ENCODE measurements around the gene TTLL8.
"Not testable (repeated sequence)": the region's sequence is repeated elsewhere in the genome, so short reads cannot be mapped to it uniquely, and the experiment has no call there.

The TTLL8 gene

DNA sequence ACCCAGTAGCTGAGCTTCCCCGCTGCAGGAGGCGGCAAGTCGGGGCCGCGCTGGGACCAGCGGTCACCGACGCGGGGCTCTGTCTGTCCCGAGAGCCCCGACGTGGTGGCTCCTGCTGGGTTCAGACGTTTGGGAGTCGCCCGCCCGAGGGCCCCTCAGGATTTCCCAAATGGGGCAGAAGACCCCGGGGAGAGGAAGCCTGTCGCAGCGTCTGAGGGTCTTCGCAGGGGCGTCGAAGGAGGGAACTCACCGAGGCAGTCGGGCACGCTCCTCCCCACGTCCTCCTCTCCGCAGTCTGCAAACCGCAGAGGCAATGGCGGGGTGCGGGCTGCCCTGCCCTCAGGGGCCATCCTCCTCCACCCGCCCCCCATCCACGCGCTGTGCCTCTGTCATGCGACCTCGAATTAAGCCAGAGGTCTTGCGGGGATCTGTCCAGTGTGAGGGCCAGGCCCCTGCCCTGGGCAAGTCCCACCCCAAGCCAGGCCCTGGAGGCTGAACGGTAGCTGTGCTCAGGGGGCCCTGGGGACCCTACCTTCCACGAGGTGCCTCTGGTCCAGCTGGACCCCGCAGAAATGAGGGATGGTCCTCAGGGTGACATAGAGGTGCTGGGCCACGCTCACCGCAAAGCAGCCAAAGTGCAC, 58.0 kb downstream of the TTLL8 start:
- no peak for DNase-seq

DNA sequence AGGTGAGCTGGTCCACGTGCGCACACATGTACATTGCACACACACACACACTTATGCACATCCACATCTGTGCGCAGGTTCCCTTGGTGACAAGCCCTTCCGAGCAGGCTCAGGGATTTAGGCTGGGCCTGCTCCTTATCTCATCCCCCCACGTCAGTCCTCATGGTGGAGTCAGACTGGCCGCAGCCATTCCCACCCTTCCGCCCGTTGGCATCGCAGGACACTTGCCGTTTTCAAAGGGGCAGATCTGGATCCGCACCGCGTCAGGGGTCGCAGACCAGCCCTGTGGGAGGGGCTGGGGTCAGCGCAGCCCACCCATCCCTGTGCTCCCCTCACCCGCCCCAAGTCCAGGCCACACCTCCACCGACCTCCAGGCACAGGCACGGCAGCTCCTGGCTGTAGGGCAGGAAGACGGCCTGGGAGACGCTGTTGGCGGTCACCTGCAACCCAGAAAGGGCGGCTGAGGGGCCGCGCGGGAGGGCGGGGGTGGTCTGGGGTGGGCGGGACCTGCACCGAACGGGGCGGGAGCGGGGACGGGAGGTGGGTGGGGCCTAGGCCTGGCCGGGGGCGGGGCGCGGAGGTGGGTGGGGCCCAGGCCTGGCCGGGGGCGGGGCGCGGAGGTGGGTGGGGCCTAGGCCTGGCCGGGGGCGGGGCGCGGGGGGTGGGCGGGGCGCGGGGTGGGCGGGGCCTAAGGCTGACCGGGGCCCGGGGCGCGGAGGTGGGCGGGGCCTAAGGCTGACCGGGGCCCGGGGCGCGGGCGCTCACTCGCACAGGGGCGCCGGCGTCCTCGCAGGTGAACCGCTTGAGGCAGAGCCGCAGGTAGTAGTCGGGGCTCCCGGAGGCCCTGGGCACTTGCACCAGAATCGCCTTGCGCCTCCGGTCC, 58.8 kb downstream of the TTLL8 start:
- no peak for DNase-seq

DNA sequence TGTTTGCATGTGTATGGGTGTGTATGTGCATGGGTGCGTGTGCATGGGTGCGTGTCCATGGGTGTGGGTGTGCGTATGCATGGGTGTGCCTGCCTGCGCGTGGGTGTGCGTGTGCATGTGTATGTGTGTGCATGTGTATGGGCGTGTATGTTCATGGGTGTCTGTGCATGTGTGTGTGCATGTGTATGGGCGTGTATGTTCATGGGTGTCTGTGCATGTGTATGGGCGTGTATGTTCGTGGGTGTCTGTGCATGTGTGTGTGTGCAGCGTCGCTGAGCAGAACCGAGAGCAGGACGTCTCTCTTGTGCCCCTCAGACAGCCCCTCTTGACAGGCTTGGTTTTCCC, 59.4 kb downstream of the TTLL8 start:
- no peak for DNase-seq

DNA sequence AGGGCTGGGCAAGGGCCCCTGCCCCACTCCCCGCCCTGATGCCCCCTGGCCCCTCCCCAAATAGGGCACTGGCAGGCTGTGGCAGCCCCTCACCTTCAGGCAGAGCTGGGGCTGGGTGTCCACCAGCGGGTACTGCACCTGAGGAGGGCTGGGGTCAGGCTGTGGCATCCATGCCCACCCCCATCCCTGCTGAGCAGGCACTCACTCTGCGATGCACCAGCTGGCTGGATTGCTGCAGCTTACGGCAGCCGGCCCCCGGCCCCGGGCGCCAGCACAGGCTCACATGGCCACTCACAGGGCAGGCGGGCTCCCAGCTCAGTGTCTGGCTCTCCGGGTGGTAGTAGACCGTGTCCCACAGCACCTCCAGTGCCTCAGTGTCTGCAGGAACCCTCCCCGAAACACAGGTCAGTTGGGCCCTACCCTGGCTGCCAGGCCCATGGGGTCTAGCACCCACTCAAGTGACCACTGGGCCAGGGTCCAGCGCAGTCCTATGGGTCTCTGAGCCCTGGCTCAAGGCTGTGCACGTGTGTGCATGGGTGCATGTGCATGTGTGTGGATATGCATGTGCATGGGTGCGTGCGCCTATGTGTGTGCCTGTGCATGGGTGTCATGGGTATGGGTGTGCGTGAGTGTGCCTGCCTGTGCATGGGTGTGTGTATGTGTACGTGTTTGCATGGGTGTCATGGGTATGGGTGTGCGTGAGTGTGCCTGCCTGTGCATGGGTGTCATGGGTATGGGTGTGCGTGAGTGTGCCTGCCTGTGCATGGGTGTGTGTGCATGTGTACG, 60.0 kb downstream of the TTLL8 start:
- no peak for DNase-seq

DNA sequence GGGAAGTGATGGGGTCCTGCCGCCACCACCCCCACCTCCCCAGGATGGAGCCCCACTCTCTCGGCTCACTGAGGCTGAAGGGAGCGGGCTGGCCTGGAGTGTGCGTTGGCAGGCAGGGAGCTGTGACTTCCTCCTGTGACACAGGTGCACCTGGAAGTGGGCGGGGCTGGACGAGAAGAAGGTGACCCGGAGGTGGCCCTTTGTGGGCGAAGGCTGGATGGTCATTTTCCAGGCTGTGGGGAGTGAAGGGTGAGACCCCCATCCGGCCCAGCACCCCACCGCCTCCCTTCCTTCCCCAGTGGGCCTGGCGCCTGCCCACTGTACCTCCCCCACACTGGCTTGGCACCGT, 60.9 kb downstream of the TTLL8 start:
- no peak for DNase-seq

DNA sequence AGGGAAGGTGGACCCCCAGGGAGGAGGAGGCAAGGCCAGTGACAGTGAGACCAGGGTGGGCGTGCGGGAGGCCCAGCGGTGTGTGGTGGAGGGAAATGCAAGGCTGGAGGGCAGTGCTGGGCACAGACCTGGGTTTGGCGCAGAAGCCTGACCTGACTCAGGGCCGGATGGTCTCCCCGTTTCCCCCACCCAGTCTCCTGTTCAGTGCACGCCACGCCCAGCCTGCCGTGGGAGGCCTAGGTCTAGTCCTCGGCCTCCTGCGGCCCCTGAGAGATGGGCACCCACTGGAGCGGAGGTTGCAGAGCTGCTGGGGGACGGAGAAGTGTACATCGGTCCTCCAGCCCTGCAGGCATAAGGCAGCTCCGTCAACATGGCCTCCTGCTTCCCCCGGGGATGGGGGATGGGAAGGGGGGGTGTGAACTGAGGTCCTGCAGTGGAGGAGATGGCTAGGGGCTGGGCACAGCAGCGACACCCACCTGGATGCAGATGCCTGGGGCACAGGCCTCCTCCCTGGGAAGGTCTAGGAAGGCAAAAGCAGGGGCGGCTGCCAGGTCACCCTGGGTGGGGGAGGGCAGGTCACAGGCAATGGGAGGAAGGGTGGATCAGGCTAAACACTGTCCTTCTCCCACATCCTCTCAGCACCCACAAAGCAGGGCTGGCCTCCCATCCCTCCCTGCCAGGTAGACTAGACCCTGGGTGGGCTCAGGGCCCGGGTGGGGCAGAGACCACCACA, 61.4 kb downstream of the TTLL8 start:
- no peak for DNase-seq

DNA sequence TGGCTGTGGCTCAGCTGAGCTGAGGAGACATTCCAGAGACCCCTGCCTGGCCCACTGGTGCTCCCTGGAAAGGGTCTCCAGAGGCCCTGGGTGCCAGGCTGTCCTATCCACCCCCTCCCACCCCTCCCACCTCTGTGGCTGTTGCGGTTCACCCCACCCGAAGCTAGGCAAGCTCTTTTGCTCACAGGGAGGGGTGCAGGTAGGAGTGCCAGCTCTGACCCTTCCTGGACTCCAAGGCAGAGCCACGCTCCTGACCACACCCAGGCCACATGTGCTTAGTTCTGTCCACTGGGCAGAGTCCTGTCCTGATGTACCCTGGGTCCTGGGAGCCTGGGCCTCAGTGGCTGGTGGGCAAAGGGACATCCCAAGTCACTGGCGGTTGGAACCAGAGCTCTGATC, 62.0 kb downstream of the TTLL8 start:
- no peak for DNase-seq

DNA sequence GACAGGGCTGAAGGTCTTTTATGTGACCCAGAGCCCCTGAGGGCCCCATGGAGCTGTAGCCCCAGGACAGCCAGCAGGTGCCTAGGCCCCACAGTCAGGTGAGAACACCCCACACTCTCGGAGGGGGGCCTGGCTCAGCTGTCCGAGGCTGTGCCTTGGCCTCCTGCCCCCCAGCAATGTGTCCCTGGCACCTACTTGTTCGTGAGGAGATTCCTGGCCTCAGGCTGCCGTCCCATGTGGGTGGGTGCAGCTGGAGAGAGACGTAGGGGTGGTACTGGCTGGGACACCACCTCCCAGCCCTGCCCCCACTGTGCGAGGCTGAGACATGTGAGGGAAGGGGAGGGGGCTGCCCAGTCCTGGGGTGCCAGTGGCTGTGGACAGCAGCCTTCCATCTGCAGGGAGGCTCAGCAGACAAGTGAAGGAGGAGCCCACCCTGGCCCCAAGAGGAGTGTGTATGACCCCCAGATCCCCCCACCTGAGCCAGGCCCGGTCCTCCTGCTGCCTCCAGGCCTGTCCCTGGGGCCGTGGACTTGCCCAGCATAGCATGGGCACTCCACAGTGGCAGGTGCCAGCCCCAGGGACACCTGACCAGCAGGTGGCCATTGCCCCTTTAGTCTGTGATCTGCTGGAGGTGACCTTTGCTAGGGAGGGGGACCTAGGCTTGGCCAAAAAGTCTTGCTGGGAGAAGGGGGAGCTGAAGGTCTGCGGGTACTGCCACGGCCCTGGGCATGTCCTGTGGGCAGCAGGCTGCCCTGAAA, 62.6 kb downstream of the TTLL8 start:
- DNase-seq: no peak

DNA sequence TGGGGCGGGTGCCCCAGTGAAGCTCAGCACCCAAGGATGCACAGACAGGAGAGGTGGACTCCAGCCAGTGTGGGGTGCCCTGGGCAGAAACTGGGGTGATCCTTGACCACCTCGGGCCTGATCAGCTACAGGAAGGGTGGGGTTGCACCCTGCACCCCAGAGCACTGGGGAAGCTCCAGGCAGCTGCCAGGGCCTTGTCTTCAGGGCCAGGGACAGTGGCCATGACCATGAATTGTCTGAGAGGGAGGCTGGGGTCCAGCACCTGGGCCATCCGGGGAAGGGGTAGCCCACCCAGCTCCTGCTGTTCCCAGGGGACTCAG, 63.1 kb downstream of the TTLL8 start:
- no peak for DNase-seq

DNA sequence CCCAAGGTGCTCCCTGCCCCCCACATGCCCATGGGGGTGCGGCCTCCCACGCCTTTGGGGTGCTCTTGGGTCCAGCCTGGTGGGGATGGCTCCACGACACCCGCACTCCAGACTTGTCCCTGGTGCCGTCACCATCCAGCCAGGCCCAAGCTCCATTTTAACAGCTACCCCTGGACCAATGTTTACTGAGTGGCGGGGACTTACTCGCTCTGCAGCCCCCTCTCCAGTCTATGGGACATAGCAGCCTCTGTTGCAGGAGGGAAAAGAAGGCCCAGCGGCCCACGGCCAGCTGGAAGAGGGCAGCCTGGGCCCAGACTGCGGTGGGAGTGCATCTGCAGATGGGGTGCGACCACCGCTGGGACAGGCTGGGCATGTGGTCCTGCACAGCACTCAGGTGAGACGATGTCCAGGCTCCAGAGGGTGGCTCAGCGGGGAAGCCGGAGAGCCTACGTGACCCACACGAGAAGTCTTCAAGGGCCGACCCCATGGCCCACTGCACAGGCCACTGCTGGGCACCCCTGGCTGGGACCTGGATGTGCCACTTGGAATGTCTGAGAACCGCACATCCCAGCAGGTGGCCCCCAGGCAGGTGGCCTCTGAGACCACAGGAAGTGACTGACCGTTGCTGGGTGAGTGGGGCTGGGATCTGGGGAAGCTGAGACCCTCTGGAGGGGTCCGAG, 63.6 kb downstream of the TTLL8 start:
- no peak for DNase-seq

DNA sequence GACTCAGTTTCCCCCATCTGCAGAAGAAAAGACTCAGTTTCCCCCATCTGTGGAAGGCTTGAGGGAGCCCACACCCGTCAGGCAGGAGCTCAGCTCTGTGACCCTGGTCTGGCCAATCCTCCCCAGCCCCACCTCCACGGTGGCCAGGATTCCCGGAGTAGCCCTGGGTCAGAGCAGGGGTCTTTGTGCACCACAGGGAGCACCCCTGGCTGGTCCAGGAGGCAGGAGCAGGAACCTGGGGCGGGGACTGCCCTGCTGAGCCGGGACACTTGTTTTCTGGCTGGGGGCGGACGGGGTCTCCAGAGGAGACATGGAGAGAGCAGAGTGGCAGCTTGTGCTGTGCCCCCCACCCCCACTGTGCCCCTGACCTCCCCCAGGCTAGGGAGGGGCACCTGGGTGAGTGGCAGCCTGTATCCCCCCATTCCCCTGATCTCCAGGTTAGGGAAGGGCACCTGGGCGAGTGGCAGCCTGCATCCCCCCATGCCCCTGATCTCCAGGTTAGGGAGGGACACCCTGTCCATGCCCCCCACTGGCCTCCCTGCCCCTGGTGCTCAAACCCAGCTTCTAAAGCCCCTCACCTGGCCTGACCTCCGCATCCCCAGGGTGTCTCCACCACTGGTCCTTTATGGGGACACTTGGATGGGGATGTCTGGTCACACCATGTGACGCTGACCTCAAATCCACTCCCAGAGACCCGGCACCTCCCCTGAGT, 64.3 kb downstream of the TTLL8 start:
- no peak for DNase-seq

DNA sequence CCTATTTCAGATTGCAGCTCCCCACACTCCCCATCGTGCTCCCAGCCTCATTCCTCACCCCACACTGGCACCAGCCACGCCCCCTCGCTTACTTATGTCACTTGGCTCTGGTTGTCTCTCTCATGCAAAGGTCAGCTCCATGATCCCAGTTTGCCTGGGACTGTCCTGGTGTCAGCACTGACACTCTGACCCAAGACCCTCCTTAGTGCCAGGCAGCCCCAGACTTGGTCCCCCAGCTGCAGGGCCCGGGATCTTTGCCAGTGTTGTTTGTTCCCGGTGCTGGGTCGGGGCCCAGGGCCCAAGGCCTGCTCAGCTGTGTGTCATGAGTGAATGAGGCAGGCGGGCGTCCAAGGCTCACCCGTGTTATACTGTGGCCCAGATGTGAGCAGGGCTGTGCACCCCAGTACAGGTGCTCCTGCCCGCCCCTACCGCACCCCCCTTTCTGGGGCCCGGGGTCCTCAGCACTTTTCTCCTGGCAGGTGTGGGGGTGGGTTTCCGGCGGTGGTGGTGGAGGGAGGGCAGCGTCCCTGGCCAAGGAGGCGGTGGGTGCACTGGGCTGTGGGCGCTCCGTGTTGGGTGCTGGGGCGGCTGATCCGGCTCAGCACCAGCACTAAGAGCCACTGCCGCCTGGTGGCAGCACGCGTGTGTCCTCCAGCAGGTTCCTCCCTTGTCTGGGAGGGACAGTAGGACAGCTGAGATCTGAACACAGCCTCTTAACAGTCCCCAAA, 65.0 kb downstream of the TTLL8 start:
- DNase-seq: no peak

DNA sequence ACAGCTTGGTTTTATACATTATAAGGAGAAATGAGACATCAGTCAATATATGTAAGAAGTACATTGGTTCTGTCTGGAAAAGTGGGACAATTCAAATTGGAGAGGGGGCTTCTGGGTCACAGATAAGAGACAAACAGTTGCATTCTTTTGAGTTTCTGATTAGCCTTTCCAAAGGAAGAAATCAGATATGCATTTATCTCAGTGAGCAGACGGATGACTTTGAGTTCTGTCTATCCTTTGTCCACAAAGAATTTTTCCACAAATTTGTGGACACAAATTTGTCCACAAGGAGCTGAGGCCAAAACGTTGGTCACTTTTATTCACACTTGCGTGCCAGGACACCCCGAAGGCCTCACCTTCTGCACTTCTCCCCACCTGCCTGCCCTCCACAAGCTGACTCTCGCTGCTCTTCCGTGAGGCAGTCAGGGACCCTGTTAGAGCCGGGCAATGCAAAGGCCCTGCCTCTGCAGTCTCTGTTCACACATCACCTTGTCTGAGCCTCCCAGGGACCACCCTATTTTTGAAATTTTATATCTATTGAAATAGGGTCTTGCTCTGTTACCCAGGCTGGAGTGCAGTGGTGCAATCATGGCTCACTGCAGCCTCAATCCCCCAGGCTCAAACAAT, 66.1 kb downstream of the TTLL8 start:
- DNase-seq: no peak

DNA sequence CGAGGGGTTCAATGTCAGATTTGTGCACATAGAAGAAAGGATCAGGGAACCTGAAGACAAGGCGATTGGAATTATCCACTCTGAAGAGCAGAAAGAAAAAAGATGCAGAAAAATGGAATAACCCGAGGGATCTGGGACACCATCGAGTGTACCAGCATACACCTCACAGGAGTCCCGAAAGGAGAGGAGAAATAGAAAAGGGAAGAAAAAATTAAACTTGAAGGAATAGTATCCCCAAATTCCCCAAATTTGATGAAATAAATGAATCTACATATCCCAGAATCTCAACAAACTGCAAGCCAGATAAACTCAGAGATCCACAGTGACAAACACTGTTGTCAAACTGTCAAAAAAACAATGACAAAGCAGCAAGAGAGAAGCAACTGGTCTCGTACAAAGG, 66.9 kb downstream of the TTLL8 start:
- DNase-seq: no peak

DNA sequence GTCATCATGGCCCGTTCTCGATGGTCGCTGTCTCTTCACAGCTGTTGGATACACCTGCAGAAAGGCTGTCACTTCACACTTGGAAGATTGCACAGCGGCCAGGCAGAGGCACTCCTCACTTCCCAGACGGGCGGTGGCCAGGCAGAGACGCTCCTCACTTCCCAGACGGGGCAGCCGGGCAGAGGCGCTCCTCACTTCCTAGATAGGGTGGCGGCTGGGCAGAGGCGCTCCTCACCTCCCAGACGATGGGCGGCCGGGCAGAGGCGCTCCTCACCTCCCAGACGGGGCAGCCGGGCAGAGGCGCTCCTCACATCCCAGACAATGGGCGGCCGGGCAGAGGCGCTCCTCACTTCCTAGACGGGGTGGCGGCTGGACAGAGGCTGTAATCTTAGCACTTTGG, 68.3 kb downstream of the TTLL8 start:
- DNase-seq: not testable (repeated sequence)

DNA sequence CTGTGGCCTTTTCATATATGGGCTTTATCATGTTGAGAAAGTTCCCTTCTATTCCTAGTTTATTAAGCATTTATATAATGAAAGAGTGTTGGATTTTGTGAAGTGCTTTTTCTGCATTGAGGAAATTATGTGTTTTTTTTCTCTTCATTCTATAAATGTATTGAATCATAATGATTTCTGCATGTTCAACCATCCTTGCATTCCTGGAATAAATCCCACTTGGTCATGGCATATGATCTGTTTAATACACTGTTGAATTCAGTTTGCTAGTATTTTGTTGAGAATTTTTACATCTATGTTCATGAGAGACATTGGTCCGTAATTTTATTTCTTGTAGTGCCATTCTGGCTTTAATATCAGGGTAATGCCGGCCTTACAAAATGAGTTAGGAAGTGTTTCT, 71.8 kb downstream of the TTLL8 start:
- DNase-seq: no peak

DNA sequence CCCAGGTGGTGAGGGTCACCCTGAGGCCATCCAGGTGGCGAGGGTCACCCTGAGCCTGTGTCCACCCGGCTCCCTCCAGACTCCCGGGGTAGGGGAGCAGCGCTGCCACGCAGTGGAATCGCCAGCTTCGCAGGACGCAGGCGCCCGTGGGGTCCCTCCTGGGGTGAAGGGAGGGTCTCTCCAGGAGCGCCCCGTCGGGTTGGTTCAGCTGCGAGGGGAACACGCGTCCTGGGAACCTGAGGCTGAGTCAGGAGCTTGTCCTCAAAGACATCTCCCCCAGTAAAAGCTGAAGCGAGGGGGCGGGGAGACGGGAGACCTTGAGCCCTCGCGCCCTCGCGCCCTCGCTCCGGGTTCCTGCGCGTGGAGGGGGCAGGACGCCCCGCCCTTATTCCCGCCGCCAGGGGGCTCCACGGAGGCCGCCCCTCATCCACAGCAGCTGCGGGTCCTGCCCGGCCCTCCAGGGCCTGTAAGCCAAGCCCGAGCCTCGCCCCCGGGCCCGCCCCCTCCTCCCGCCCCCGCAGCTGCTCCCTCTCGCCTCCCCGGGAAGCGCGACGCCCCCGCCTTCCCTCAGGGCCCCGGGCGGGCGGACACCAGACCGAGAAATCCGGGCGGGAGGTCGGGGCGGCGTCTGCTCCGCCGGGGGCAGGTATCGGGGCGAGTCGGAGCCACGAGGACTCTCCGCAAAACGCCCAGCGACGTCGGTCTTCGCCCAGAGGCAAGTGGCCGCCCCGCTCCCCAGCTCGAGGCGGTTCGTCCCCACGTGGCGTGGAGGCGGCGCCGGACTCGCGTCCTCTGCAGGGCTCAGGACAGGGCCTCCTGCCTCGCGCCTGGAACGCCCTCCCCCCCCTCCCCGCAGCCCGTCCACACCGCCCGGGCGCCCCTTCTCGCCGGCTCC, 74.7 kb downstream of the TTLL8 start:
- DNase-seq: no peak

DNA sequence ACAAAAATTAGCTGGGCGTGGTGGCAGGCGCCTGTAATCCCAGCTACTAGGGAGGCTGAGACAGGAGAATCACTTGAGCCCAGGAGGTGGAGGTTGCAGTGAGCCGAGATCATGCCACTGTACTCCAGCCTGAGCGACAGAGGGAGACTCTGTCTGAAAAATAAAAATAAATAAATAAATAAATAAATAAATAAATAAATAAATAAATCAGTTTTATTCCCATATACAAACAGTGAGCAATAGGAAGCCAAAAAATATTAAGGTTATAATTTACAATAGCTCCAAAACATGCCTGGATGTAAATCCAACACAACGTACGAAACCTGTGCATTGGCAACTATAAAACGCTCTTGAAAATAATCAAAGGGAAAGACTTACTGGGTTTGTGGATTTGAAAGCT, 76.3 kb downstream of the TTLL8 start:
- DNase-seq: not testable (repeated sequence)

DNA sequence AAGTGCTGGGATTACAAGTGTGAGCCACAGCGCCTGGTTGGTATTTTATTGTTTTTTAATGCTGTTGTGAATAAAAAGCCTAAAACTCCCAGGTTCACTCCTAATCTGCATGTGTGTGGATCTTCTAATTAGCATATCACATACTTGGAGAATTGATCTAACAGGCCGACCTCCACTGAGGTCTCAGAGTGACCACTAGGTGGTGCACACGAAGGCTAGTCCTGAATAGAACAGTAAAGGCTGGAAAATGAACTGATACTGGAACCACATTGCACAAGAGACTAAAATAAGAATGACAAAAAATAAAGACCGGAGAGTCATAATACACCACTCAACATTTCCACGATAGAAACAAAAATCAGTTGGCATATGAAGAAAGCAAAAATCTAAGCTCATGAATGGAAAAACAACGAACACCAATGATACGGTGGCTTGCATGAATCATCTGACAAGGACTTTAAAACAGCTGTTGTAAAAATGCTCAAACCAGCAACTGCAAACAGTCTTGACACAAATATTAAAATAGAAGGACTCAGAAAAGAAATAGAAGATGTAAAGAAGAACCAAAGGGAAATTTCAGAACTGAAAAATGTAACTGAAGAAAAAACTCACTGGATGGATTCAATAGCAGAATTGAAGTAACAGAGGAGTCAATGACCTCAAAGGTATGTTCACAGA, 78.4 kb downstream of the TTLL8 start:
- DNase-seq: no peak

Measured in NCI-H1048 (cell line).